ENCODE results near the gene OTOP2.

DNA sequence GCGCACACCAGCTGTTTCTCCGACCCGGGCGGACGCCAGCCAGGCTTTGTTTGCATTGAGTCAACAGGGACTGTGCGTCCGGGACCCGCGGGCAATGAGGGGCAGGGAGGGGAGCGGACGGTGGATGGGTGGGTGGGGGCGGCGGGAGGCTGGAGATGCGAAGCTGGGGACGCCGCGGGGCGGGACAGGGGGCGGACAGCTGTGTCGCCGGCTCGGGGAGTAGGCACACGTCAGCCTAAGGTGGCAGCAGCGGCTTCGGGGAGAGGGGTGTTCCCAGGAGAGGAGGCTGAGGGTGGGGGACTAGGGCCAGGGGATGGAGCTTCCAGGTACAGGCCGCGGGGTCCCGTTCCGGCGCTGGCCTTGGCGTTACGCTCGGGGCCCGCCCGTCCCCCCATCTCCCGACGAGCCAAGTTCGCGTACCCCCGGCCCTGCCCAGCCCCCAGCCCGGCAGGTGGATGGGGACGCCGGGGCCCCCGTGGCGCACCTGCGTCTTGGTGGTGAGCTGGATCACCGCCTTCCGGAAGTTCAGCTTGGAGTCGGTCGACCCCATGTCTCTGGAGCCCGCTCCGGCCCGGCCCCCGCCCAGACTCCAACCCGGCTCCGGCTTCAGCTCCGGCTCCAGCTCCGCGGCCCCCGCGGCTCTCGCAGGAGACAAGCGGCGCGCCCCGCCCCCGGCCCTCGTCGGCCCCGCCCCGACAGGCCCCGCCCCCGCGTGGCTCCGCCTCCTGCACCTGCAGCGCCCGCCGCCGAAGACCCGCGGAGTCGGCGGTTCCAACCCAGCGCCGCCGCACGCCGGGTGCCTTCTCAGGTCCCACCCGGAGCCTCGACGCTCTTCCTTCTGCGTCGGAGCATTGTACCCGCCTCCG is 48.3 kb downstream of the OTOP2 start, which contains the start of gene HID1:
- TF ChIP-seq, protein P1, sequence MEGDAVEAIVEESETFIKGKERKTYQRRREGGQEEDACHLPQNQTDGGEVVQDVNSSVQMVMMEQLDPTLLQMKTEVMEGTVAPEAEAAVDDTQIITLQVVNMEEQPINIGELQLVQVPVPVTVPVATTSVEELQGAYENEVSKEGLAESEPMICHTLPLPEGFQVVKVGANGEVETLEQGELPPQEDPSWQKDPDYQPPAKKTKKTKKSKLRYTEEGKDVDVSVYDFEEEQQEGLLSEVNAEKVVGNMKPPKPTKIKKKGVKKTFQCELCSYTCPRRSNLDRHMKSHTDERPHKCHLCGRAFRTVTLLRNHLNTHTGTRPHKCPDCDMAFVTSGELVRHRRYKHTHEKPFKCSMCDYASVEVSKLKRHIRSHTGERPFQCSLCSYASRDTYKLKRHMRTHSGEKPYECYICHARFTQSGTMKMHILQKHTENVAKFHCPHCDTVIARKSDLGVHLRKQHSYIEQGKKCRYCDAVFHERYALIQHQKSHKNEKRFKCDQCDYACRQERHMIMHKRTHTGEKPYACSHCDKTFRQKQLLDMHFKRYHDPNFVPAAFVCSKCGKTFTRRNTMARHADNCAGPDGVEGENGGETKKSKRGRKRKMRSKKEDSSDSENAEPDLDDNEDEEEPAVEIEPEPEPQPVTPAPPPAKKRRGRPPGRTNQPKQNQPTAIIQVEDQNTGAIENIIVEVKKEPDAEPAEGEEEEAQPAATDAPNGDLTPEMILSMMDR (IDR thresholded peaks at IDR 0.05): no peak
- TF ChIP-seq POLR2A (IDR thresholded peaks at IDR 0.05): no peak
